ENCODE measurements around the gene ACP4. TPM values are rescaled to one million over a fixed set of nuclear protein-coding genes. Genes with fewer than 3 reads are reported as not detected.

Gene ACP4
- total RNA-seq, 1 donor from 2014 or later: not detected

DNA sequence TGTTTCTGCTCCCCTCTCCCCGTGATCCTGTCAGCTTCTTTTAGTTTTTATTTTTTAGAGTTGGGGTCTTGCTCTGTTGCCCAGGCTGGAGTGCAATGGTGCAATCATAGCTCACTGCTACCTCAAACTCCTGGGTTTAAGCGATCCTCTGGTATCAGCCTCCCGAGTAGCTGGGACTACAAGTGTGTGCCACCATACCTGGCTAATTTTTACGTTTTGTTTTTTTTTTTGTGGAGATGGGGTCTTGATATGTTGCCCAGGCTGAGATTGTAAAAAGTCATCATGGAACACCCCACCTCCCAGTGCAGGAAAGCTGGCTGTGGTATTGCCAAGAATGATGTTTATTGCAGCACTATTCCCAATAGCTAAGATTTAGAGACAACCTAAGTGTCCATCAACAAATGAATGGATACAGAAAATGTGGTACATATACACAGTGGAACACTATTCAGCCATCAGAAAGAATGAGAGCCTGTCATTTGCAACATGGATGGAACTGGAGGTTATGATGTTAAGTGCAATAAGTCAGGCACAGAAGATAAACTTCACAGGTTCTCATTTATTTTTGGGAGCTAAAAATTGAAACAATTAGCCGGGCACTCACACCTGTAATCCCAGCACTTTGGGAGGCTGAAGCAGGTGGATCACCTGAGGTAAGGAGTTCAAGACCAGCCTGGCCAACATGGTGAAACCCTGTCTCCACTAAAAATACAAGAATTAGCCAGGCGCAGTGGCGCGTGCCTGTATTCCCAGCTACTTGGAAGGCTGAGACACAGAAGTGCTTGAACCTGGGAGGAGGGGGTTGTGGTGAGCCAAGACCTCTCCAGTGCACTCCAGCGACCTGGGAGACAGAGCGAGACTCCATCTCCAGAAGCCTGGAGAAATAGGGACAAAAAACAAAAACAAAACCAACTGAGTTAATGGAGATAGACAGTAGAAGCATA lies 49.8 kb downstream of the ACP4 start:
- no peak overlapping the region for H3K4me3 ChIP-seq
- H3K36me3 ChIP-seq: no peaks in the 10 kb centered on the region
- intact Hi-C loops (cut with DNase I): no loop called here
- no peak overlapping the region for H3K27ac ChIP-seq
- no peak for DNase-seq (ENCODE audit: low spot score in 2 of 2)
- H3K9me3 ChIP-seq: peaks cover 0 to 7% of the 10 kb centered on the region in 2 donors
- no peaks in the 10 kb centered on the region for H3K4me1 ChIP-seq
- TF ChIP-seq, protein P1, sequence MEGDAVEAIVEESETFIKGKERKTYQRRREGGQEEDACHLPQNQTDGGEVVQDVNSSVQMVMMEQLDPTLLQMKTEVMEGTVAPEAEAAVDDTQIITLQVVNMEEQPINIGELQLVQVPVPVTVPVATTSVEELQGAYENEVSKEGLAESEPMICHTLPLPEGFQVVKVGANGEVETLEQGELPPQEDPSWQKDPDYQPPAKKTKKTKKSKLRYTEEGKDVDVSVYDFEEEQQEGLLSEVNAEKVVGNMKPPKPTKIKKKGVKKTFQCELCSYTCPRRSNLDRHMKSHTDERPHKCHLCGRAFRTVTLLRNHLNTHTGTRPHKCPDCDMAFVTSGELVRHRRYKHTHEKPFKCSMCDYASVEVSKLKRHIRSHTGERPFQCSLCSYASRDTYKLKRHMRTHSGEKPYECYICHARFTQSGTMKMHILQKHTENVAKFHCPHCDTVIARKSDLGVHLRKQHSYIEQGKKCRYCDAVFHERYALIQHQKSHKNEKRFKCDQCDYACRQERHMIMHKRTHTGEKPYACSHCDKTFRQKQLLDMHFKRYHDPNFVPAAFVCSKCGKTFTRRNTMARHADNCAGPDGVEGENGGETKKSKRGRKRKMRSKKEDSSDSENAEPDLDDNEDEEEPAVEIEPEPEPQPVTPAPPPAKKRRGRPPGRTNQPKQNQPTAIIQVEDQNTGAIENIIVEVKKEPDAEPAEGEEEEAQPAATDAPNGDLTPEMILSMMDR (IDR thresholded peaks at IDR 0.05): no peak
- no peaks in the 10 kb centered on the region for H3K27me3 ChIP-seq

DNA sequence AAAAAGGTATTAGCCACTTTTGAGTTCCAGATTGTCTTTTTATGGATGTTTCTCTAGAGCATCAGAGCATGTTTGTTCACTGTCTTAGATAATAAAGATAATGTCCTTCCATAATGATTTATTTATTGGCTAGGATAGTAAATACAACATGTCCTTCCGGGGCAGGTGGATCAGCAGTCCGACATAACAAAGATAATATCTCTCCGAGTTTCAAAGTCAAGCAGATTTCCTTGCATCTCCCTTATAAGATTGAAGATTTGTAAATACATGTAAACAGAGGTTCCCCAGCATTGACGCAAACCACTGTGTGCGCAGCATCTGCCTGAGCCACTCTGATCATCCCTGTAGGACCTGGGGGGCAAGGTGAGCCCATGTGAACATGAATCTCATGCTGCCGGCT lies 51.9 kb downstream of the ACP4 start:
- Histone ChIP-seq H3K9me3 (peaks cover 0 to 7% of the 10 kb centered on the region in 2 donors), H3K4me1 (no peaks in the 10 kb centered on the region), H3K27me3 (no peaks in the 10 kb centered on the region), H3K36me3 (no peaks in the 10 kb centered on the region), H3K4me3 (no peak overlapping the region), H3K27ac (no peak overlapping the region)
- DNase-seq (ENCODE audit: low spot score in 2 of 2): no peak
- intact Hi-C loops (cut with DNase I): no loop called here
- TF ChIP-seq, protein P1 (IDR thresholded peaks at IDR 0.05): no peak

DNA sequence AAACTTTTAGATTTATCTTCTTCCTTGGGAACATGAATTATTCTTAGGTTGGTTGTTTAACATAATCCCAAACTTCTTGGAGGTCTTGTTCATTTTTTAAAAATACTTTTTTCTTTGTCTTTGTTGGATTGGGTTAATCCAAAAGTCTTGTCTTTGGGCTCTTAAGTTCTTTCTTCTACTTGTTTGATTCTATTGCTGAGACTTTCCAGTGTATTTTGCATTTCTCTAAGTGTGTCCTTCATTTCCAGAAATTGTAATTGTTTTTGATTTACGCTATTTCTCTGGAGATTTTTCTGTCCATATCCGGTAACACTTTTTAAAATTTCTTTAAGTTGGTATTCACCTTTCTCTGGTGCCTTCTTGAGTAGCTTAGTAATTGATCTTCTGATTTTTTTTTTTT lies 53.0 kb downstream of the ACP4 start:
- H3K27me3 ChIP-seq: no peaks in the 10 kb centered on the region
- H3K4me3 ChIP-seq: no peak overlapping the region
- H3K27ac ChIP-seq: no peak overlapping the region
- TF ChIP-seq, protein P1 (IDR thresholded peaks at IDR 0.05): no peak
- intact Hi-C loops (cut with DNase I): no loop called here
- no peaks in the 10 kb centered on the region for H3K4me1 ChIP-seq
- no peaks in the 10 kb centered on the region for H3K36me3 ChIP-seq
- H3K9me3 ChIP-seq: peaks cover 0 to 7% of the 10 kb centered on the region in 2 donors
- DNase-seq (ENCODE audit: low spot score in 2 of 2): no peak

DNA sequence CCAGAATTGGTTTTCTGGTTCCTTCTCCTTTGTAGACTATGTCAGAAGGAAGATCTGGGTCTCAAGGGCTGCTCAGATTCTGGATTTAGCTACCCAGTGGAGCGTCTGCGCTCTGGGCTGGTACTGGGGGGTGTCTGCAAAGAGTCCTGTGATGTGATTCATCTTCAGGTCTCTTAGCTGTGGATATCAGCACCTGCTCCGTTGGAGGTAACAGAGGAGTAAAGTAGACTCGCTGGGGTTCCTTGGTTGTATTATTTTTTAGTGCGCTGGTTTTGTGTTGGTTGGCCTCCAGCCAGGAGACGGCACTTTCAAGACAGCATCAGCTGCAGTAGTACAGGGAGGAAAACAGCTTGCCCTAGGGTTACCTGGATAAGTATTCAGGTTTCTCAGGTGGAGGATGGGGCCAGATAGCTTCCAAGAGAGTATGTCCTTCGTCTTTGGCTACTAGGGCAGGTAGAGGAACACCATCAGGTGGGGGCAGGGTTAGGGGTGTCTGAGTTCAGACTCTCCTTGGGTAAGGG lies 53.5 kb downstream of the ACP4 start:
- intact Hi-C loops (cut with DNase I): no loop called here
- H3K9me3 ChIP-seq: peaks cover 0 to 7% of the 10 kb centered on the region in 2 donors
- DNase-seq (ENCODE audit: low spot score in 2 of 2): no peak

DNA sequence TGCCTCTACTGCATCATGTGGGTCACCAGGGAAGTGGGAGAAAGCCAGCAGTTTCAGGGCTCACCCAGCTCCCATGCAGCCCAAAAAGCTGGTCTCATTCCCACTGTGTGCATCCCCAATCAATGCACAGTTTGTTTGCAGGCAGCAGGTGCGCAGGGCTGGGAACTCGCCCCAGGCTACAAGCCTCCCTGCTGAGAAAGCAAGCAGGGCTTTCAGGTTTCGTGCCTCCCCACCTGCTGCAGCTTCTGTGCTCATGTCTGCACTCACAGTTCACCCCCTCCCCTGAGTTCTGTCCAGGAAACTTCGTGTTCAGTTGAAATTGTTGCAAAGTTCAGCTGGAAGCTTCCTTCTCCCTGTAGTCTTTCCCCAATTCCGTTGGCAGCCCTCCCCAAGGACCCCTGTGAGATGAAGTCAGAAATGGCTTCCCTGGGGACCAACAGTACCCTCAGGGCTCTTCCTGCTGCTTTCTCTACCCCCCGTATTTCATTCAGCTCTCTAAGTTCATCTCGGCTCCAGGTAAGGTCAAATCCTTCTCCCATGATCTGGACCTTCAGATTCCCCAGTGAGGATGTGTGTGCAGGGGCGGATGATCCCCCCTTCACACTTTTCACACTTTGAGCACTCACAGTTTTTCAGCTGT lies 54.2 kb downstream of the ACP4 start:
- intact Hi-C loops (cut with DNase I): no loop called here
- H3K27ac ChIP-seq: no peak overlapping the region
- TF ChIP-seq, protein P1 (IDR thresholded peaks at IDR 0.05): no peak

More for the DNA sequence above, 53.5 kb downstream of the ACP4 start:
- H3K36me3 ChIP-seq: no peaks in the 10 kb centered on the region
- no peak overlapping the region for H3K27ac ChIP-seq
- no peak overlapping the region for H3K4me3 ChIP-seq
- TF ChIP-seq, protein P1 (IDR thresholded peaks at IDR 0.05): no peak
- no peaks in the 10 kb centered on the region for H3K4me1 ChIP-seq
- no peaks in the 10 kb centered on the region for H3K27me3 ChIP-seq

More for the DNA sequence above, 54.2 kb downstream of the ACP4 start:
- Histone ChIP-seq H3K4me1 (no peaks in the 10 kb centered on the region), H3K27me3 (no peaks in the 10 kb centered on the region), H3K9me3 (peaks cover 0 to 7% of the 10 kb centered on the region in 2 donors), H3K36me3 (no peaks in the 10 kb centered on the region), H3K4me3 (no peak overlapping the region)
- no peak for DNase-seq (ENCODE audit: low spot score in 2 of 2)

Other genes with a start within 250 kb of the ACP4 start
- gene LRRC4B, start 222.0 kb upstream of the ACP4 start, total RNA-seq: 56.0 TPM
- 2.2 TPM for gene SYT3, start 150.5 kb upstream of the ACP4 start, total RNA-seq
- gene C19orf81, start 141.0 kb upstream of the ACP4 start, total RNA-seq: not detected
- gene SHANK1, start 70.6 kb upstream of the ACP4 start, total RNA-seq: 1.3 TPM
- not detected for gene CLEC11A, start 67.1 kb upstream of the ACP4 start, total RNA-seq
- not detected for gene GPR32, start 20.0 kb upstream of the ACP4 start, total RNA-seq
- gene KLK1, start 33.4 kb downstream of the ACP4 start, total RNA-seq: not detected
- gene KLK15, start 43.2 kb downstream of the ACP4 start, total RNA-seq: not detected
- gene KLK3, start 64.5 kb downstream of the ACP4 start, total RNA-seq: not detected
- not detected for gene KLK2, start 83.0 kb downstream of the ACP4 start, total RNA-seq
- gene KLK4, start 121.0 kb downstream of the ACP4 start, total RNA-seq: not detected
- gene KLK5, start 162.6 kb downstream of the ACP4 start, total RNA-seq: not detected
- not detected for gene KLK6, start 179.2 kb downstream of the ACP4 start, total RNA-seq
- gene KLK7, start 193.5 kb downstream of the ACP4 start, total RNA-seq: not detected
- not detected for gene KLK8, start 211.2 kb downstream of the ACP4 start, total RNA-seq
- 1.6 TPM for gene KLK10, start 229.3 kb downstream of the ACP4 start, total RNA-seq
- not detected for gene KLK11, start 236.2 kb downstream of the ACP4 start, total RNA-seq
- gene KLK12, start 244.6 kb downstream of the ACP4 start, total RNA-seq: not detected

All from ascending aorta (tissue), 2 donors.